Kidney (tissue), 14 donors: ENCODE measurements around the gene CA6. TPM values are rescaled to one million over a fixed set of nuclear protein-coding genes. Genes with fewer than 3 reads are reported as not detected.

ENCODE experiments used
- DNase-seq, 5 donors: peaks; one replicate each; pipeline ENCODE4 v3.0.0-alpha.2; 2013 to 2020
- FAIRE-seq: peaks from 2 replicates; lab custom pipeline; 2012; peaks lifted over from hg19 to GRCh38; lab: Jason Lieb, UNC
- H3K27ac ChIP-seq, 2 donors: one replicate each; pipeline ENCODE4 v1.7.0; 2013; ENCODE audit warnings: low read depth in 2 of 2, low read length in 2 of 2, inconsistent platforms in 1 of 2
- H3K27me3 ChIP-seq: one replicate; pipeline ENCODE4 v1.7.1; 2013; ENCODE audit warnings: low read length, inconsistent platforms; ENCODE audit not compliant: control insufficient read depth, insufficient read depth
- H3K36me3 ChIP-seq, 3 donors: one replicate each; pipeline versions ENCODE4 v1.7.0 to v1.7.1; 2013; ENCODE audit warnings: low read length in 3 of 3, control low read depth in 1 of 3, inconsistent platforms in 1 of 3; ENCODE audit not compliant: insufficient read depth in 3 of 3, control insufficient read depth in 2 of 3
- H3K4me1 ChIP-seq, 3 donors: one replicate each; pipeline versions ENCODE4 v1.7.0 to v1.7.1; 2013; ENCODE audit warnings: low read length in 3 of 3, inconsistent platforms in 1 of 3, low read depth in 1 of 3; ENCODE audit not compliant: control insufficient read depth in 2 of 3, insufficient read depth in 2 of 3
- H3K4me3 ChIP-seq, 3 donors: one replicate each; pipeline versions ENCODE4 v1.7.0 to v1.8.1; 2013; ENCODE audit warnings: low read length in 3 of 3, control low read depth in 1 of 3, inconsistent platforms in 1 of 3
- H3K9ac ChIP-seq, 3 donors: one replicate each; pipeline versions ENCODE4 v1.7.0 to v1.7.1; 2013; ENCODE audit warnings: low read length in 3 of 3, control low read depth in 1 of 3, inconsistent platforms in 1 of 3
- H3K9me3 ChIP-seq, 3 donors: one replicate each; pipeline versions ENCODE4 v1.7.0 to v1.7.1; 2013; ENCODE audit warnings: low read length in 3 of 3, control low read depth in 1 of 3, inconsistent platforms in 1 of 3; ENCODE audit not compliant: control insufficient read depth in 2 of 3, insufficient read depth in 1 of 3
- CTCF ChIP-seq: IDR thresholded peaks from 3 replicates; pipeline ENCODE4 v1.5.1; 2012; ENCODE audit warnings: mild to moderate bottlenecking, moderate library complexity, borderline replicate concordance; ENCODE audit not compliant: insufficient read depth; ENCODE audit errors: extremely low read depth
- intact Hi-C: fragments of 100-400 bp; cut with DNase I; formaldehyde crosslinking; loops from one replicate; pipeline ENCODE4 v1.11.1; 2022
- polyA plus RNA-seq: library from polyadenylated mRNA; stranded (reverse); fragments of 350-450 nt; fragmentation: Illumina TruSeq; extraction: RNeasy Lipid Tissue Mini Kit (QIAGEN cat#74804); gene quantifications from one replicate; pipeline ENCODE4 v1.2.3, GENCODE V29; 2014; ENCODE audit warnings: low read depth, low replicate concordance; ENCODE audit not compliant: insufficient read depth
- total RNA-seq: library from RNA; stranded (reverse); fragmentation: NEBNext Ultra II Directional; extraction: Animal tissue kit (Norgen Biotek cat#: 25700); gene quantifications from one replicate; pipeline ENCODE4 v1.2.1, GENCODE V29; 2021
- donor health status: control.
- donor health status: control.
- donor health status: control.
- donor health status: control.
- donor health status: control.
- donor health status: DM: yes; HTN: yes; CAD: no.
- donor health status: Normal renal cell carcinoma (clear cell type).

The CA6 gene
- total and polyA plus RNA-seq, 2 donors from 2014 or later, result not detected

DNA sequence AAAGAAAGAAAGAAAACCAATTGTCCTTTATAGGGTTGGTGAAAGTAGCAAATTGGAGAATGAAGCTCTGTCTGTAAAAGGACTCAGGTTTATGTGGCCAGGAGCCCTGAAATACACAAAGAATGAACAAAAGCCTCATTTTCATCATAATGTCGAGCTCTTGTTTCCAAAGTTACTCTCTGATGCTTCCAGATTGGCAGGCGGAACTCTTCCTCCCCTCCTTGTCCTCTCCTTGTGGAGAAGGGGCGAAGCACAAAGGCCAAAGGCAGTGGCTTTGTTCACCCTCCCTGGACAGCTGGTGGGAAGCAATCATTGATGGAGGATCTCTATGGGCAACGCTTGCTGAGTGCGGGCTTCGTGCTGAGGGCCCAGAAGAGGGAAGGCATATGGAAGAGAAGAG, 5.6 kb downstream of the CA6 start:
- Histone ChIP-seq H3K9me3 (no peaks in the 10 kb centered on the region), H3K4me1 (no peaks in the 10 kb centered on the region), H3K36me3 (no peaks in the 10 kb centered on the region), H3K9ac (no peak overlapping the region), H3K4me3 (no peak overlapping the region), H3K27ac (no peak overlapping the region), H3K27me3 (no peaks in the 10 kb centered on the region)
- FAIRE-seq (no peak), DNase-seq (no peak)
- intact Hi-C loops, result no loop called here
- TF ChIP-seq CTCF, result no peak

DNA sequence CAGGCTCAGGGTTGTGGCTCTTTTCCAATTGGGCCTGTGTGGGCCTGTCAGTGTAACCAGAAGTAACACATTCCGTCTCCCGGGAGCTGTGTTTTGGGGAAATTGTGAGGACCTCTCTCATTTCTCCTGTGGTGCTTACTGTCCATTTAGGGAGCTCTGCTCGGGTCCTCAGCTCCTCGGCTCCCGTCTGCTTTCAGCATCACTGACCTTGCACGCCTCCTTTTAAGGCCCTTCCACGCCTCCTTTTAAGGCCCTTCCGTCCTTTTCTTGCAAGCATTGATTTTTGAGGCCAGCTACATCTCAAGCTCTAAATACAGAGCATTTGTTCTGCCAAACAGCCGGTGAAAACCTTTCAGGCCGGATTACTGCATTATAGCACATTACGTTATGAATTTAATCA, 9.7 kb downstream of the CA6 start:
- no peak for TF ChIP-seq CTCF

DNA sequence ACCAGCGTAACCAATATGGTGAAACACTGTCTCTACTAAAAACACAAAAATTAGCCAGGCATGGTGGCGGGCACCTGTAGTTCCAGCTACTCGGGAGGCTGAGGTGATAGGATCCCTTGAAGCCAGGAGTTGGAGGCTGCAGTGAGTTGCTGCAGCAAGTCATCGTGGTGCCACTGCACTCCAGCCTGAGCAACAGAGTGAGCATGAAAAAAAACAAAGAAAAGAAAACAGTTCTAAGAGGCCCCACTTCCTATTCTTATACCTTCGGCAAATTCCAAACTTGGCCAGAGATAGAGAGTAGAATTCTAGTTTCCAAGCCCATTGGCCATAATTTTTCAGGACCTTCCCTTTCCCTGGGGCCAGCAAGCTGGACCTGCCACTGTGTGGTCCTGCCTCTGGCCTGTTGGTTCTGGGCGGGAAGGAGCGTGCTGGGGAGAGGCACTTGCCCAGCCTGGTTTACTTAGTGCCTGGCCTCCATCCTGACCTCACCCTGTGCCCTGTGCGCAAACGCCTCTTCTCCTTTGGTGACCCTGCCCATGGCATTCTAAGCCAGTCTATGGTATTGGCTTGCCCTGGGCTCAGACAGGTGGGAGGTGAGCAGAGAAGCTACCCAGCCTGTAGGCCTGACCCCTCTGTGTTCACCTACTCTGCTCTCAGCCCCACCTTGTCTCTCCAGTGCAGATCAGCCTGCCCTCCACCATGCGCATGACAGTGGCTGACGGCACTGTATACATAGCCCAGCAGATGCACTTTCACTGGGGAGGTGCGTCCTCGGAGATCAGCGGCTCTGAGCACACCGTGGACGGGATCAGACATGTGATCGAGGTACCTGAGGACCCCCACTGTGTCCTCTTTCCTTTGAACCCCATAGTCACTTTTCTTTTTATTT, 11.0 kb downstream of the CA6 start:
- TF ChIP-seq CTCF, result no peak
- Histone ChIP-seq H3K27me3 (no peaks in the 10 kb centered on the region), H3K4me3 (no peak overlapping the region), H3K9me3 (no peaks in the 10 kb centered on the region), H3K4me1 (no peaks in the 10 kb centered on the region), H3K36me3 (no peaks in the 10 kb centered on the region), H3K27ac (no peak overlapping the region), H3K9ac (no peak overlapping the region)
- no peak for DNase-seq
- intact Hi-C loops, result no loop called here
- FAIRE-seq, result no peak

More for the DNA sequence above, 9.7 kb downstream of the CA6 start:
- H3K4me3 ChIP-seq, result no peak overlapping the region
- H3K36me3 ChIP-seq, result no peaks in the 10 kb centered on the region
- no peak for DNase-seq
- H3K27me3 ChIP-seq, result no peaks in the 10 kb centered on the region
- intact Hi-C loops, result no loop called here
- H3K27ac ChIP-seq, result no peak overlapping the region
- FAIRE-seq, result no peak
- no peaks in the 10 kb centered on the region for H3K9me3 ChIP-seq
- no peaks in the 10 kb centered on the region for H3K4me1 ChIP-seq
- H3K9ac ChIP-seq, result no peak overlapping the region
